NCI-H748 treated with DMSO at 0.1 percent for 48 hours (cell line): ENCODE data around the gene LAMA3.

ENCODE experiments used
- DNase-seq: peaks from one replicate; lab custom pipeline; 2025; lab: John Stamatoyannopoulos, UW

The LAMA3 gene

GRCh38 chr18:23853448-23854195, 164.4 kb downstream of the LAMA3 start:
- DNase-seq: no peak

- no peak for DNase-seq
Observed at GRCh38 chr18:23855721-23856120, 166.5 kb downstream of the LAMA3 start.

GRCh38 chr18:23856466-23857163, 167.4 kb downstream of the LAMA3 start:
- DNase-seq: no peak

GRCh38 chr18:23857164-23857552, 167.9 kb downstream of the LAMA3 start:
- DNase-seq: no peak

- DNase-seq: no peak
Observed at GRCh38 chr18:23857756-23858155, 168.5 kb downstream of the LAMA3 start.

- DNase-seq: no peak
Observed at GRCh38 chr18:23859466-23860336, 170.4 kb downstream of the LAMA3 start.

- DNase-seq: no peak
Observed at GRCh38 chr18:23861326-23861725, 172.1 kb downstream of the LAMA3 start.

GRCh38 chr18:23861805-23862470, 172.7 kb downstream of the LAMA3 start:
- DNase-seq: no peak

GRCh38 chr18:23864624-23865023, 175.4 kb downstream of the LAMA3 start:
- DNase-seq: no peak

GRCh38 chr18:23867006-23867405, 177.8 kb downstream of the LAMA3 start:
- no peak for DNase-seq

- DNase-seq: no peak
Observed at GRCh38 chr18:23868136-23868785, 179.0 kb downstream of the LAMA3 start.

GRCh38 chr18:23870676-23871380, 181.6 kb downstream of the LAMA3 start:
- no peak for DNase-seq

GRCh38 chr18:23871410-23871809, 182.2 kb downstream of the LAMA3 start:
- DNase-seq: no peak

- no peak for DNase-seq
Observed at GRCh38 chr18:23872701-23873550, 183.7 kb downstream of the LAMA3 start.

GRCh38 chr18:23875966-23876895, 187.0 kb downstream of the LAMA3 start:
- peak; percentile 49 for DNase-seq

GRCh38 chr18:23876921-23877320, 187.7 kb downstream of the LAMA3 start:
- no peak for DNase-seq

- DNase-seq: no peak
Observed at GRCh38 chr18:23877371-23877770, 188.1 kb downstream of the LAMA3 start.

GRCh38 chr18:23878336-23878900, 189.2 kb downstream of the LAMA3 start:
- DNase-seq: no peak
